CD14-positive monocyte (primary cell): ENCODE results near the gene BAZ1B. TPM values are rescaled to one million over a fixed set of nuclear protein-coding genes. Genes with fewer than 3 reads are reported as not detected.

Source experiments
- DNase-seq, 3 donors: peaks; one replicate each; pipeline ENCODE4 v3.0.0-alpha.2; 2011 to 2022
- H2AFZ ChIP-seq: 2 replicates; pipeline ENCODE4 v1.6.0; 2012; ENCODE audit warnings: mild to moderate bottlenecking, low read depth, low read length, inconsistent platforms; ENCODE audit not compliant: insufficient read depth, poor library complexity, severe bottlenecking
- H3K27ac ChIP-seq, 2 donors: 1 replicate in 1 of 2; 2 replicates in 1 of 2; pipeline ENCODE4 v1.5.1; 2012 to 2013; ENCODE audit warnings: low read length in 2 of 2, control low read depth in 1 of 2, inconsistent platforms in 1 of 2, low read depth in 1 of 2, mild to moderate bottlenecking in 1 of 2
- H3K27me3 ChIP-seq, 2 donors: one replicate each; pipeline versions ENCODE4 v1.6.0 to v1.6.1; 2011 to 2013; ENCODE audit warnings: low read length in 2 of 2; ENCODE audit not compliant: control insufficient read depth in 2 of 2, insufficient read depth in 2 of 2
- H3K36me3 ChIP-seq, 2 donors: replicated peaks in 1 of 2; 1 replicate in 1 of 2; 2 replicates in 1 of 2; pipeline versions ENCODE4 v1.5.1 to v1.6.1; 2012 to 2013; ENCODE audit warnings: low read length in 2 of 2, control low read depth in 1 of 2, inconsistent platforms in 1 of 2, mild to moderate bottlenecking in 1 of 2; ENCODE audit not compliant: insufficient read depth in 2 of 2, control insufficient read depth in 1 of 2
- H3K4me1 ChIP-seq, 2 donors: 1 replicate in 1 of 2; 2 replicates in 1 of 2; pipeline versions ENCODE4 v1.5.1 to v1.6.1; 2012 to 2013; ENCODE audit warnings: low read length in 2 of 2, control low read depth in 1 of 2, inconsistent platforms in 1 of 2, mild to moderate bottlenecking in 1 of 2, moderate library complexity in 1 of 2; ENCODE audit not compliant: insufficient read depth in 2 of 2, control insufficient read depth in 1 of 2
- H3K4me2 ChIP-seq: replicated peaks from 2 replicates; pipeline ENCODE3; 2012; ENCODE audit warnings: low read length, moderate library complexity, mild to moderate bottlenecking; ENCODE audit not compliant: poor library complexity, severe bottlenecking; ENCODE audit errors: extremely low read depth
- H3K4me3 ChIP-seq, 3 experiments: fragments of 200-600 bp in 1 of 3; sonication (generic) in 1 of 3; replicated peaks in 1 of 3; 1 replicate in 2 of 3; 2 replicates in 1 of 3; pipeline ENCODE4 v1.5.1; 2011 to 2013; ENCODE audit warnings: low read length in 3 of 3, mild to moderate bottlenecking in 3 of 3, control low read depth in 2 of 3, low read depth in 2 of 3, inconsistent platforms in 1 of 3, moderate library complexity in 1 of 3
- H3K79me2 ChIP-seq: 2 replicates; pipeline ENCODE4 v1.6.0; 2012; ENCODE audit warnings: mild to moderate bottlenecking, control low read depth, inconsistent platforms, low read length, moderate library complexity; ENCODE audit not compliant: insufficient read depth
- H3K9ac ChIP-seq: 2 replicates; pipeline ENCODE4 v1.6.0; 2017; ENCODE audit warnings: low read length, mild to moderate bottlenecking; ENCODE audit not compliant: insufficient read depth, poor library complexity, severe bottlenecking
- H3K9me3 ChIP-seq, 2 donors: replicated peaks in 1 of 2; 1 replicate in 1 of 2; 2 replicates in 1 of 2; pipeline versions ENCODE4 v1.5.1 to v1.6.1; 2012 to 2013; ENCODE audit warnings: low read length in 2 of 2, control low read depth in 1 of 2; ENCODE audit not compliant: control insufficient read depth in 1 of 2, insufficient read depth in 1 of 2
- H4K20me1 ChIP-seq: 2 replicates; pipeline ENCODE4 v1.6.0; 2012; ENCODE audit warnings: mild to moderate bottlenecking, low read length, control low read depth, moderate library complexity; ENCODE audit not compliant: insufficient read depth
- H3K27ac Mint-ChIP-seq, 7 donors: one replicate each; pipeline ENCODE4 v1.8.0; 2020; ENCODE audit warnings: mild to moderate bottlenecking in 7 of 7, mixed read lengths in 7 of 7, moderate library complexity in 6 of 7, inconsistent platforms in 2 of 7
- H3K27me3 Mint-ChIP-seq, 3 donors: one replicate each; pipeline ENCODE4 v1.8.0; 2021 to 2022; ENCODE audit warnings: low read depth in 3 of 3, mild to moderate bottlenecking in 3 of 3, mixed read lengths in 3 of 3, moderate library complexity in 3 of 3, inconsistent platforms in 1 of 3
- H3K36me3 Mint-ChIP-seq, 2 donors: one replicate each; pipeline ENCODE4 v1.8.0; 2020; ENCODE audit warnings: mixed read lengths in 2 of 2, inconsistent platforms in 1 of 2, mild to moderate bottlenecking in 1 of 2
- H3K4me1 Mint-ChIP-seq: one replicate; pipeline ENCODE4 v1.8.0; 2020; ENCODE audit warnings: mild to moderate bottlenecking, mixed read lengths
- H3K4me3 Mint-ChIP-seq, 2 donors: one replicate each; pipeline ENCODE4 v1.8.0; 2020; ENCODE audit warnings: mild to moderate bottlenecking in 2 of 2, mixed read lengths in 2 of 2, moderate library complexity in 1 of 2
- H3K9me3 Mint-ChIP-seq, 7 donors: one replicate each; pipeline ENCODE4 v1.8.0; 2020 to 2022; ENCODE audit warnings: mixed read lengths in 7 of 7, mild to moderate bottlenecking in 6 of 7, moderate library complexity in 6 of 7, inconsistent platforms in 2 of 7
- CTCF ChIP-seq: fragments of 200-600 bp; IDR thresholded peaks from one replicate; pipeline ENCODE4 v1.8.0; 2022; ENCODE audit warnings: antibody characterized with exemption, mild to moderate bottlenecking
- WGBS: methylation state at CpG from one replicate; pipeline ENCODE4 v1.1.5; 2013; ENCODE audit warnings: missing lambda C conversion rate; ENCODE audit not compliant: insufficient coverage; 5-methylcytosine and 5-hydroxymethylcytosine counted together
- intact Hi-C, 2 donors: fragments of 100-400 bp; cut with micrococcal nuclease; formaldehyde crosslinking; loops; one replicate each; pipeline versions ENCODE4 v1.15.0 to v1.15.1; 2023
- polyA plus RNA-seq, 3 donors: library from polyadenylated mRNA; depleted of rRNA in 1 of 3; unstranded in 2 of 3; stranded (reverse) in 1 of 3; fragments of 300-500 nt in 2 of 3; fragments of >200 nt in 1 of 3; fragmentation: Illumina TruSeq in 2 of 3; gene quantifications; 1 replicate in 2 of 3; 2 replicates in 1 of 3; pipeline ENCODE4 v1.2.3, GENCODE V29; 2012 to 2021

BAZ1B gene
- polyA plus RNA-seq, 3 donors, result 2.5 to 12.1 (median 5.0) TPM

GRCh38 chr7:73544678-73545077 lies 22.6 kb upstream of the BAZ1B start:
- no peaks in the 10 kb centered on the region for H3K27me3 Mint-ChIP-seq
- H4K20me1 ChIP-seq, result peaks cover 84% of the 10 kb centered on the region
- H3K79me2 ChIP-seq, result peaks cover 75% of the 10 kb centered on the region

GRCh38 chr7:73541722-73542121 lies 19.6 kb upstream of the BAZ1B start:
- H3K36me3 Mint-ChIP-seq, result peaks cover 71 to 92% of the 10 kb centered on the region in 2 donors
- Histone ChIP-seq H3K36me3 (peaks cover 70 to 82% of the 10 kb centered on the region in 2 donors), H2AFZ (no peak overlapping the region), H3K79me2 (peaks cover 45% of the 10 kb centered on the region), H4K20me1 (peaks cover 69% of the 10 kb centered on the region), H3K27ac (no peak overlapping the region), H3K4me3 (no peak overlapping the region), H3K9me3 (no peaks in the 10 kb centered on the region), H3K9ac (no peak overlapping the region), H3K27me3 (no peaks in the 10 kb centered on the region), H3K4me1 (no peaks in the 10 kb centered on the region), H3K4me2 (no peak overlapping the region)
- 97% methylated on average over 10 of the region's 10 CpGs for WGBS
- H3K27me3 Mint-ChIP-seq, result no peaks in the 10 kb centered on the region
- no peak overlapping the region for H3K4me3 Mint-ChIP-seq
- peak overlapping the region in 3 of 7 donors; percentile 3 to 42 (median 6) for H3K27ac Mint-ChIP-seq
- intact Hi-C loops, result no loop called here
- H3K4me1 Mint-ChIP-seq, result peaks cover 6% of the 10 kb centered on the region
- DNase-seq, result no peak
- no peaks in the 10 kb centered on the region for H3K9me3 Mint-ChIP-seq
- TF ChIP-seq CTCF, result no peak

More at GRCh38 chr7:73544678-73545077, 22.6 kb upstream of the BAZ1B start:
- Histone ChIP-seq H3K9me3 (no peaks in the 10 kb centered on the region), H3K36me3 (peaks cover 48 to 81% of the 10 kb centered on the region in 2 donors), H3K4me2 (no peak overlapping the region), H3K27ac (no peak overlapping the region), H3K9ac (no peak overlapping the region), H3K27me3 (no peaks in the 10 kb centered on the region), H3K4me1 (no peaks in the 10 kb centered on the region), H2AFZ (no peak overlapping the region), H3K4me3 (no peak overlapping the region)
- peaks cover 6% of the 10 kb centered on the region for H3K4me1 Mint-ChIP-seq
- no peak for DNase-seq
- H3K27ac Mint-ChIP-seq, result peak overlapping the region in 1 of 7 donors; percentile 42
- intact Hi-C loops, result no loop called here
- H3K9me3 Mint-ChIP-seq, result no peaks in the 10 kb centered on the region
- TF ChIP-seq CTCF, result no peak
- WGBS, result 83% methylated on average over 1 of the region's 2 CpGs
- H3K36me3 Mint-ChIP-seq, result peaks cover 60 to 91% of the 10 kb centered on the region in 2 donors
- H3K4me3 Mint-ChIP-seq, result no peak overlapping the region
